HG02970 (cell line): ENCODE measurements around the gene NDUFS5.
"Not testable (repeated sequence)": the region's sequence is repeated elsewhere in the genome, so short reads cannot be mapped to it uniquely, and the experiment has no call there.

Experiments
- ATAC-seq: cut with Tn5 transposase; IDR thresholded peaks from one replicate; pipeline ENCODE4 v1.9.1; 2021; ENCODE audit warnings: mild to moderate bottlenecking, moderate library complexity, moderate number of reproducible peaks; ENCODE audit not compliant: unreplicated experiment, low FRiP score

Gene NDUFS5

GRCh38 chr1:39055213-39055710 lies 29.1 kb downstream of the NDUFS5 start:
- ATAC-seq, result not testable (repeated sequence)

- ATAC-seq, result not testable (repeated sequence)
Measured at GRCh38 chr1:39061516-39061915, 35.4 kb downstream of the NDUFS5 start.

- ATAC-seq, result no peak
Measured at GRCh38 chr1:39061951-39062350, 35.8 kb downstream of the NDUFS5 start.

- ATAC-seq, result no peak
Measured at GRCh38 chr1:39063191-39063590, 37.0 kb downstream of the NDUFS5 start.

DNA sequence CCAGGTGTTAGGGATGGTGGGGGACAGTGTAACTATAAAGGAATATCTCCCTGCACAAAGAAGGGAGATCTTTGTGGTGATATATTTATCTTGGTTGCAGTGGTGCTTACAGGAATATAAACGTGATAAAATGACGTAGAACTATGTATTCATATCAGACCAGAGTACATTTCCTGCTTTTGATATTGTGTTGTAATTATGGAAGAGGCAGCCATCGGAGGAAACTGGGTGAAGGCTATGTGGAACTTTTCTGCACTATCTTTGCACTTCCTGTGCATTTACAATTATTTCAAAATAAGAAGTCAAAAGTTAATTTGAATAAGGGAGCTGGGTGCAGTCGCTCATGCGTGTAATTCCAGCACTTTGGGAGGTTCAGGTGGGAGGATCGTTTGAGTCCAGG lies 37.6 kb downstream of the NDUFS5 start:
- no peak for ATAC-seq

DNA sequence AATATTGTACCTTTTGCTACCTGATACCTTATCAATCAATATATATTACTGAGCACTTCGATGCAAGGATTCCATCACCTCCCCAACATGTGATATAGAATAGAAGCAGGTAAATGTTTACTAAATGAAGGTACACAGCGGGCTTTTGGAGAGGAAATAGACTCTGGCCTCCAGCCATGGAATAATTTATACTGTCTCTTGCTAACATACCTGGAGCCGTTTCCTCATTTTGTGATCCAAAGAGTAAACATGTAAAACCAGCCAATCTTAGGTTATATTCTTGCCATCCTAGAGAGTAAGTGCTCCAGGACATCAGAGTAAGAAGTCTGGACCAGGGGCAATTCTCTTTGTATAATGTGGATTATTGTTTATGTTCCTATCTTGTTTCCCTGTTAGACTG lies 39.4 kb downstream of the NDUFS5 start:
- no peak for ATAC-seq

GRCh38 chr1:39068227-39068626 lies 42.1 kb downstream of the NDUFS5 start:
- not testable (repeated sequence) for ATAC-seq

DNA sequence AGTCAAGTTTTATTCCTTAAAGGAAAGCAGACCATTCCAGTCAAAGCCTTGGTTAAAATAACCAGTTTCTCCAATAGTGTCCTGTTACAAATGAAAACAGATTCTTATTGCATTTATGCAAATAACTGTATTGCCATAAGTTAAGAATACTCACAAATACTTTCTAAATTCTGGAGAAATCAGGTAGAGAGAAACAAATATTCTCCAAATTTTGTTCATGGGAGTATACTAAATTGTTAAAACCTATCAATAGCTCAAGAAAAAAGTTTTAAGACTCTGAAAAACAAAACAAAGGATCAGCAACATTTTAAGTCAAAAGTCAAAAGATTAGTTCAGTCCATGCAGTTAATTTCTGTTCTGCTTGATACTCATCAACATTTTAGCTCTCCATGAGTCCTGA lies 45.4 kb downstream of the NDUFS5 start:
- not testable (repeated sequence) for ATAC-seq

DNA sequence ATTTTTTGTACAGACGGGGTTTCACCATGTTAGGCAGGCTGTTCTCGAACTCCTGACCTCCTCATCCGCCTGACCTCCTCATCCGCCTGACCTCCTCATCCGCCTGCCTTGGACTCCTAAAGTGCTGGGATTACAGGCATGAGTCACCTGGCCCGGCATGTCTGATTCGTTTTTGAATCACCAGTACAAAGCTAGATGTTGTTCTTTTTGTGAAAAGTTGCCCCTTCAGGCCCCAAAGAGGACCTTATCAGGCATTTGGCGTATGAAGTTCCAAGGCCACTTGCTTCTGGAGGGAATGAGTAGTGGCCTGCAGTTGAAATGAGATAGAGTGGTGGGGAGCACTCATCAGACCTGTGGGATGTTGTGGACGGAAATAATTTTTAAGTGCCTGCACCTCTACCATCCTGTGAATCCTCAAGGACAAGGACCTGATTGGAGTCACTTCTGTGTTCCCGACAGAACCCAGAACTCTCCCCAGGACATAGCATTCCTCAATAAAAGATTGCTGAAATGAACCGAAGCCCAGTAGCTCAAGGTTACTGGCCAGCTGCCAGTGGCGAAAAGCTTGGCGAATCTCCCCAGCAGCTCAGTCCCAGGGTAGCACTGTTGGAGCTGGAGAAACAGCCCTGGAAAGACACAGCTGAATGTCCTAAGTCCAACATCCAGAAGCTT lies 50.1 kb downstream of the NDUFS5 start:
- no peak for ATAC-seq

GRCh38 chr1:39076799-39077148 lies 50.6 kb downstream of the NDUFS5 start:
- no peak for ATAC-seq

DNA sequence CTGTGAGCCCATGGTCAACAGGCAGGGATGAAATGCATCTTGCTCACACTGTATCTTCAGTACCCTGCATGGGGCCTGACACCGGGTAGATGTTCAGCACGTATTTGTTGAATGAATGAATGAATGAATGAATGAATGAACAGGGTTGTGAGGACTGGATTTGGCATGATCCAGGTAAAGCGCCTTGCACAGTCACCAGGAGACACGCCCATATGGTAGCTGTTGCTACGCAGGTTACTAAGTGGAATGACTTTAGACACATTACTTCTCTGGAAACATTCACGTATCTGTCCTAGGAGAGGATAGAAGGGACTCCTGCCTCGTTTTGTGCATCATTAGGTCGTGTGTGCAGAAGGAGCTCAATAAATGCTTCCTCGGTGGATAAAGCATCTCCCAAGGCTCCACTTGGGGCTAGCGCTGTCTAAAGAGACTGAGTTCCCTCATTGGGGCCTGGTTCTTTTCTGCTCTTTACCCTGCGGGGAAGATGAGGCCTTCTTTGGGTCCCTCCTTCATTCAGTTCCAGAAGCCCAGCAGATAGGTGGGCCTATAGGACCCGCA lies 54.2 kb downstream of the NDUFS5 start:
- no peak for ATAC-seq

- ATAC-seq, result no peak
Measured at GRCh38 chr1:39080831-39081270, 54.7 kb downstream of the NDUFS5 start.

- ATAC-seq, result no peak
Measured at GRCh38 chr1:39081271-39082009, 55.3 kb downstream of the NDUFS5 start.

DNA sequence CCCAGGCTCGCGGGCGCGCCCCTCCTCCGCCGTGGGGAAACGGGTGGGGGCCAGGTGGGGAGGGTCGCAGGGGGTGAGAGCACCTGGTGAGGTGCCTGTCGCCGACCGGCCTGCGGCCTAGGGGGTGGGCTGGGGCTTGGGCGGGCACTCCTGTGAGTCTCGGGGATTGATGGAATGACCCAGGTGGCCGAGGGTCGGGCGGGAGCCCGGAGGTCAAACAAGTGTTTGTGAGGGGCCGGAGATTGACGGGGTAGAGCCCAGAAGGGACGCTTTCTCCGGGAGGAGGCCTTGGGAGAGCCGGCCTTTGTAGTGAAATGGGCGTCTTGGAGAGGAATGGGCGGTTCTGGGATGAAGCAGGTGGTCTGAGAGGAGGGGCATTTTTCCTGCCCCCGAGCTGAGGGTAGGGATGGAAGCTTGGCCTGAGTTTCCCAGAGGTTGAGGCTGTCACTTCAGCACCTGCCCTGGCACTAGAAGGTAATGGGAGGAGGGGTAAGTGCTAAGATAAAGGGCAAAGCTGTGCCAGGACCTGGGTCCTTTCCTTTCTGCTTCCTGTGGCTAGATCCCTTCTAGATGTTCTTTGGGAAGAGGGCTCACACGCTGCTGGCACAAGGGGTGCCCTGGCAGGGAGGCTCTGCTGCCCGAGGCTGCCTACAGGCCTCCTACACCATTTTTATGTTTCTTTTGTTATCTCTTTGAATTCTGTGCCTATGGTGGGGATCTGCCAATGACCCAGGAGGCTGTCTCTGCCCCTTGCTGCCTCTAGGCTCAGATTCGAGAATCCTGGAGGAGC lies 56.1 kb downstream of the NDUFS5 start:
- ATAC-seq, result no peak

GRCh38 chr1:39082811-39083576 lies 56.8 kb downstream of the NDUFS5 start:
- no peak for ATAC-seq

- ATAC-seq, result no peak
Measured at GRCh38 chr1:39084191-39084590, 58.0 kb downstream of the NDUFS5 start.
